ENCODE data around the gene ECEL1. TPM values are rescaled to one million over a fixed set of nuclear protein-coding genes. Genes with fewer than 3 reads are reported as not detected.

The ECEL1 gene
- total and polyA plus RNA-seq, 2 experiments from 2014 or later, result 1.1 to 1.2 TPM

GRCh38 chr2:232478571-232479340, 8.9 kb downstream of the ECEL1 start:
- no peak overlapping the region for H3K4me3 ChIP-seq
- TF ChIP-seq EZH2phosphoT487 (IDR thresholded peaks at IDR 0.05; ENCODE audit: low read depth, severe bottlenecking, unreplicated experiment), result no peak
- TF ChIP-seq EZH2 (IDR thresholded peaks at IDR 0.05; ENCODE audit: borderline replicate concordance), result no peak
- TF ChIP-seq CTCF (IDR thresholded peaks at IDR 0.05; ENCODE audit: poor library complexity), result no peak
- no peaks in the 10 kb centered on the region for H3K4me1 ChIP-seq (ENCODE audit: insufficient read depth)
- no peaks in the 10 kb centered on the region for H3K79me2 ChIP-seq
- no peaks in the 10 kb centered on the region for H3K36me3 ChIP-seq (replicated peaks; ENCODE audit: insufficient read depth, low read depth)
- no peaks in the 10 kb centered on the region for H3K9me2 ChIP-seq (replicated peaks; ENCODE audit: insufficient read depth)
- no peak overlapping the region for H3K4me2 ChIP-seq
- H3K27ac ChIP-seq, result no peak overlapping the region
- no peaks in the 10 kb centered on the region for H4K20me1 ChIP-seq (ENCODE audit: insufficient read depth, poor library complexity, severe bottlenecking)
- no peak overlapping the region for H2AFZ ChIP-seq
- DNase-seq (ENCODE audit: low spot score), result no peak
- peaks cover 17% of the 10 kb centered on the region for H3K27me3 ChIP-seq
- H3K9me3 ChIP-seq (ENCODE audit: low read depth), result no peaks in the 10 kb centered on the region
- 82% methylated on average over 17 of the region's 19 CpGs for WGBS (ENCODE audit: low lambda C conversion rate, missing lambda C conversion rate)

DNA sequence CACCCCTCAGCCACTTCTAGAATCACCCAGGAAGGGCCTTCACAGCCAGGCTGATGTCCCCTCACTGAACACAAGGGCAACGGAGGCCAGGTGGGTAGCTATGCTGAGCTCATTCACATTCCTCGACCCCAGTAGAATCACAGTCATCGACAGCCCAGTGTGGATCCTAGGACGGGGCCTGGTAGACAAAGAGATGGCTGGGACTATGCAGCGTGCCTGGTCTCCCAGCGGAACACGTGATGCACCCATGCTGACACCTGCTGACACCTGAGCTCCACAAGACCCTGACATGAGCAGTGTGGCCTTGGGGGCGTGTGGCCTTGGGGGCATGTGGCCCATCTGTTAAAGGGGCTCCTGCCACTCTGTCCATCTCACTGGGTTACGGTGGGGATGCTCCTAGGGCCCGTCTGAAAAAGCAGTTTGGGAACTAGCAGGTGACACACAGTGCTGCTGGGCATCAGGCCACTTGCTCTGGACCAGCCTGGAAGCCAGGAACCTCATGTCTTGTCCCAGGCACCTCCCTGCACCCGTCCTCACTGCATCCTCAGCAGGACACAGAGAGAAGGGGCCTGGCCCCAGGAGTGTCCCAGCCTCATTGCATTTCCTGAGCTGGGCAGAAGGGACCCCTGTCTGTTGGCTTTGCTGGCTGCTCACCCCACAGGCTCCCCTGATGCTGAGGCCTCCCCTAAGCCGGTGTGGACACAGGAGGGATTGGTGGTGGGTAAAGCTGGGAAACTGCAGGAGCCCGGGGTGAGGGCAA, 9.7 kb downstream of the ECEL1 start:
- Histone ChIP-seq H3K27me3 (peaks cover 16% of the 10 kb centered on the region), H3K27ac (no peak overlapping the region), H3K4me3 (no peak overlapping the region), H3K4me1 (ENCODE audit: insufficient read depth) (no peaks in the 10 kb centered on the region), H4K20me1 (ENCODE audit: insufficient read depth, poor library complexity, severe bottlenecking) (no peaks in the 10 kb centered on the region), H2AFZ (no peak overlapping the region), H3K9me3 (ENCODE audit: low read depth) (no peaks in the 10 kb centered on the region), H3K79me2 (no peaks in the 10 kb centered on the region), H3K9me2 (replicated peaks; ENCODE audit: insufficient read depth) (no peaks in the 10 kb centered on the region), H3K36me3 (replicated peaks; ENCODE audit: insufficient read depth, low read depth) (no peaks in the 10 kb centered on the region), H3K4me2 (no peak overlapping the region)
- no peak for TF ChIP-seq CTCF (IDR thresholded peaks at IDR 0.05; ENCODE audit: poor library complexity)
- no peak for TF ChIP-seq EZH2 (IDR thresholded peaks at IDR 0.05; ENCODE audit: borderline replicate concordance)
- no peak for TF ChIP-seq EZH2phosphoT487 (IDR thresholded peaks at IDR 0.05; ENCODE audit: low read depth, severe bottlenecking, unreplicated experiment)
- WGBS (ENCODE audit: low lambda C conversion rate, missing lambda C conversion rate), result 94% methylated on average over 13 of the region's 13 CpGs
- no peak for DNase-seq (ENCODE audit: low spot score)

GRCh38 chr2:232476791-232477190, 10.8 kb downstream of the ECEL1 start:
- TF ChIP-seq CTCF (IDR thresholded peaks at IDR 0.05; ENCODE audit: poor library complexity), result no peak
- no peak for TF ChIP-seq EZH2 (IDR thresholded peaks at IDR 0.05; ENCODE audit: borderline replicate concordance)
- no peak for TF ChIP-seq EZH2phosphoT487 (IDR thresholded peaks at IDR 0.05; ENCODE audit: low read depth, severe bottlenecking, unreplicated experiment)
- Histone ChIP-seq H3K27ac (no peak overlapping the region), H3K36me3 (replicated peaks; ENCODE audit: insufficient read depth, low read depth) (no peaks in the 10 kb centered on the region), H4K20me1 (ENCODE audit: insufficient read depth, poor library complexity, severe bottlenecking) (no peaks in the 10 kb centered on the region), H3K4me2 (no peak overlapping the region), H2AFZ (no peak overlapping the region), H3K27me3 (peaks cover 18% of the 10 kb centered on the region), H3K9me2 (replicated peaks; ENCODE audit: insufficient read depth) (no peaks in the 10 kb centered on the region), H3K4me3 (no peak overlapping the region), H3K79me2 (no peaks in the 10 kb centered on the region), H3K4me1 (ENCODE audit: insufficient read depth) (no peaks in the 10 kb centered on the region), H3K9me3 (ENCODE audit: low read depth) (no peaks in the 10 kb centered on the region)
- no peak for DNase-seq (ENCODE audit: low spot score)
- WGBS (ENCODE audit: low lambda C conversion rate, missing lambda C conversion rate), result 86% methylated on average over 7 of the region's 7 CpGs
